ENCODE results near the gene SETBP1. TPM values are rescaled to one million over a fixed set of nuclear protein-coding genes. Genes with fewer than 3 reads are reported as not detected.

Gene SETBP1
- total RNA-seq, 4 donors from 2014 or later, result 26.2 to 40.8 (median 33.6) TPM

- 84 to 89% methylated on average over 7 of the region's 7 CpGs for WGBS, 2 donors
- Histone ChIP-seq H3K4me1 (peaks cover 0 to 6% (median 0%) of the 10 kb centered on the region in 4 donors), H3K9me3 (no peaks in the 10 kb centered on the region), H3K27ac (no peak overlapping the region), H3K4me3 (no peak overlapping the region), H3K36me3 (no peaks in the 10 kb centered on the region), H3K27me3 (no peaks in the 10 kb centered on the region)
- no peak for TF ChIP-seq EP300 (IDR thresholded peaks at IDR 0.05)
- no peak for TF ChIP-seq CTCF (IDR thresholded peaks at IDR 0.05)
- no peak for TF ChIP-seq POLR2A (IDR thresholded peaks at IDR 0.05)
- DNase-seq (ENCODE audit: low spot score in 2 of 2), result no peak
Observed at GRCh38 chr18:44818668-44819403, 138.1 kb downstream of the SETBP1 start.

GRCh38 chr18:44819944-44820510, 139.3 kb downstream of the SETBP1 start:
- 88 to 93% methylated on average over 6 of the region's 6 CpGs for WGBS, 2 donors
- Histone ChIP-seq H3K36me3 (no peaks in the 10 kb centered on the region), H3K4me3 (no peak overlapping the region), H3K27ac (no peak overlapping the region), H3K9me3 (no peaks in the 10 kb centered on the region), H3K4me1 (peaks cover 0 to 9% (median 0%) of the 10 kb centered on the region in 4 donors), H3K27me3 (no peaks in the 10 kb centered on the region)
- no peak for DNase-seq (ENCODE audit: low spot score in 2 of 2)
- TF ChIP-seq EP300 (IDR thresholded peaks at IDR 0.05) (no peak), CTCF (IDR thresholded peaks at IDR 0.05) (no peak), POLR2A (IDR thresholded peaks at IDR 0.05) (no peak)

GRCh38 chr18:44821924-44822323, 141.2 kb downstream of the SETBP1 start:
- no peak overlapping the region for H3K27ac ChIP-seq

GRCh38 chr18:44823286-44823685, 142.6 kb downstream of the SETBP1 start:
- Histone ChIP-seq H3K27me3 (no peaks in the 10 kb centered on the region), H3K36me3 (no peaks in the 10 kb centered on the region), H3K4me3 (no peak overlapping the region), H3K4me1 (peaks cover 0 to 29% (median 5%) of the 10 kb centered on the region in 4 donors), H3K9me3 (no peaks in the 10 kb centered on the region), H3K27ac (no peak overlapping the region)
- no peak for TF ChIP-seq CTCF (IDR thresholded peaks at IDR 0.05)
- TF ChIP-seq POLR2A (IDR thresholded peaks at IDR 0.05), result no peak
- TF ChIP-seq EP300 (IDR thresholded peaks at IDR 0.05), result no peak
- no peak for DNase-seq (ENCODE audit: low spot score in 2 of 2)
- 35 to 36% methylated on average over 3 of the region's 3 CpGs for WGBS, 2 donors

More at GRCh38 chr18:44821924-44822323, 141.2 kb downstream of the SETBP1 start:
- WGBS, 2 donors, result 40 to 47% methylated on average over 1 of the region's 1 CpG
- H3K4me3 ChIP-seq, result no peak overlapping the region
- no peaks in the 10 kb centered on the region for H3K27me3 ChIP-seq
- H3K36me3 ChIP-seq, result no peaks in the 10 kb centered on the region
- no peak for DNase-seq (ENCODE audit: low spot score in 2 of 2)
- H3K9me3 ChIP-seq, result no peaks in the 10 kb centered on the region
- H3K4me1 ChIP-seq, result peaks cover 0 to 20% (median 5%) of the 10 kb centered on the region in 4 donors
- TF ChIP-seq CTCF (IDR thresholded peaks at IDR 0.05) (no peak), EP300 (IDR thresholded peaks at IDR 0.05) (no peak), POLR2A (IDR thresholded peaks at IDR 0.05) (no peak)

- no peaks in the 10 kb centered on the region for H3K27me3 ChIP-seq
- H3K4me1 ChIP-seq, result peaks cover 0 to 29% (median 5%) of the 10 kb centered on the region in 4 donors
- TF ChIP-seq EP300 (IDR thresholded peaks at IDR 0.05) (no peak), CTCF (IDR thresholded peaks at IDR 0.05) (no peak), POLR2A (IDR thresholded peaks at IDR 0.05) (no peak)
- no peak overlapping the region for H3K4me3 ChIP-seq
- H3K9me3 ChIP-seq, result no peaks in the 10 kb centered on the region
- no peak overlapping the region for H3K27ac ChIP-seq
- H3K36me3 ChIP-seq, result no peaks in the 10 kb centered on the region
- no peak for DNase-seq (ENCODE audit: low spot score in 2 of 2)
Observed at GRCh38 chr18:44823782-44824181, 143.1 kb downstream of the SETBP1 start.
